Measurements from ENCODE around the gene MEF2A. TPM values are rescaled to one million over a fixed set of nuclear protein-coding genes. Genes with fewer than 3 reads are reported as not detected.

MEF2A gene
- total RNA-seq, 1 donor from 2014 or later: 25.5 TPM

DNA sequence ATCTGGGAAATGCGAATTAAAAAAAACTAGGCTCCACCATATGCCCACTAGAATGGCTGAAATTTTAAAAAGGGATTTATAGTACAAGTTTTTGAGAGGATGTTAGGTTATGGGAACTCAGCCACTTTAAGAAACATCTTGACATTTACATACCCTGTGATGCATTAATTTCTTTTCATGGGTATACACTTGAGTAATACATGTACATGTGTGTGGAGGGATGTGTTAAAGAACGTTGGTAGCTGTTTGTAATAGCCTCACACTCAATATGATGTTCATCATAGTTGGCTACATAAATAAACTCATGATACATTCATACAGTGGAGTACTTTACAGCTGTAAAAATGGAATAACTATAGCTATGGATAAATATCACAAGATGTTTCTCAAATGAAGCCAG is 40.9 kb downstream of the MEF2A start:
- ATAC-seq: no peak

DNA sequence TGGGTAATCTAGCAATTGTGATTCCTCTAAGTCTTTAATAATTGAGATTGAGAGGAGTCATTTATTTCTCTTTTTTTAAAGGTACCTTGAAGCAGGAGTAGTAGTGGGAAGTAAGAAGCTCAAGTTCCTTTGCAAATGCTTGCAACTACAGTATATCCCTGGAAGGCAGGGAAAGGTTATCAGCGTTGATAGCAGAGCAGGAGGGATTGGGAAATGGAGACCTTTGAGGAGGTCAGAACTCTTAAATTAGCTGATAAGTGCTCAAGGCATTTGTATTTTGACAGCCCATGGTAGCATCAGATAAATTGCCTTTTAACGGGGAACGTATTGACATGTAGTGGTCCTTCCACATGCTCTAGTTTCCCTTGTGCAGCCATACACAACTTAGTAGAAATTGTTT is 47.7 kb downstream of the MEF2A start:
- ATAC-seq: no peak

DNA sequence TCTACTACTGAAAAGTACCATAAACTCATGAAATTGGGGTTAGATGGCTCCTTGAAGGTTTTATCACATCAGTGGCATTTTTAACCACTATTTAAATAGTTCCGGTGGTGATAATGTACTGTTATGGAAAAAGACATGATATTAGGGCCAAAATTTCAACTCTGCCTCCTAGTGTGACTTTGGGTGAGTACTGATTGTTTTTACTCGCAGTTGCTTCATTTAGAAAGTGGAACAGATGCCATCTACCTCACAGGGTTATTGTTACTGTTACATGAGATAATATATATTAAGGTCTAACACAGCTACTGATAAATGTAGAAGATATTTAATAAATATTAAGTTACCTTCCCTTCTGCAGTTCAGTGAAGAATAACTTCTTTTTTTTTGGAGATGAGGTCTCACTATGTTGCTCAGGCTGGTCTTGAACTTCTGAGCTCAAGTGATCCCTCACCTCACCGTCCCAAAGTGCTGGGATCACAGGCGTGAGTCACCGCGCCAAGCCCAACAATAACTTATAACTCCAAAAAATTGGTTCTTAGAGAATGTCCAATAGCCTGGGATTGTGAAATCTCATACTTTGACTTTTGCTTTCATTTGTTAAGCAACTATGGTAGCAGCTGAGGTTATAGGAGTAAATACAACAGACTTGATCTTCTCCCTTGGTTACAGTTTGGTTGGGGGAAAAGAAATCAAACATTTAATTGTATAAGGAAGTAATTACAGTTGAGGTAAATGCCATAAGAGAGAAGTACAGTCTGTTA is 48.3 kb downstream of the MEF2A start:
- peak; percentile 49 for ATAC-seq

DNA sequence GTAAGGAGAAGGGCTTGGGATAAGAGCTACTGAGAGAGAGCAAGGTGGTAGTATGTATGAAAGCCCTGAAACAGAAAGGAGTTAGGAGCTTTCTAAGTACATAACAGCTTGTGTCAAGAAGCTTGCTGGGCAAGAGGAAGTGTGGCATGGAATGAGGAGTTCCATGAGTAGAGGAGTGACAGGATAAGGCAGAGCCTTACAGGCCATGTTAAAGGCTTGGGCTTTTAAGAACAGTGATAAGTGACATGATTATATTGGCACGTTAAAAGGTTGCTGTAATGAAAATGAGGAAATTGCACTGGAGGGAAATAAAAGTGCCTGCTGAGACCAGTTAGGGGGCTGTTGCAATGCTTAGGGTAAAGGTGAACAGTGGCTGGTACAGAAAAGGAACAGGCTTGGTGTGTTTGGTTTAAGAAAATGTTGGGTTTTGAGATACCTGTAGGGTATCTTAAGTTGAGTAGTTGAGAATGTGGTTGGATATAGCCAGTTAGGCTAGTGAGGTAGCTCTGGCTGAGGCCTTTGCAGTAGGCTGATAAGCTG is 49.0 kb downstream of the MEF2A start:
- ATAC-seq: peak; percentile 53

DNA sequence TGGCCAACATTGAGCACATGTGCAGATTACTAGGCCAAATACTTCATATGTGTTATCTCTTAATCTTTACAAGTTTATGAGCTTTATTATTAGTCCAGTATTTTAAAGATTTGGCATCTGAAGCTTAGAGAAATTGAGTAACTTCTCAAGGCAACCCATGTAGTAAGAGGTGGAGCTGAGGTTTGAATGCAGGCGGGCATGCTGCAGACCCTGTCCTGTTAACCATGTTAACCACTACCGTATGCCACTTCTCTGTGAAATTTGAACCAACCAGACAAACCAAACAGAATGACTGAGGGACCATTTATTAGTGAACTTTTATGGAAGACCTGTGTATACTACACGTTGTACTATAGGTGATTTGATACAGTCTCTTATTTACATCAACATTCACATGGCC is 49.7 kb downstream of the MEF2A start:
- ATAC-seq: no peak

DNA sequence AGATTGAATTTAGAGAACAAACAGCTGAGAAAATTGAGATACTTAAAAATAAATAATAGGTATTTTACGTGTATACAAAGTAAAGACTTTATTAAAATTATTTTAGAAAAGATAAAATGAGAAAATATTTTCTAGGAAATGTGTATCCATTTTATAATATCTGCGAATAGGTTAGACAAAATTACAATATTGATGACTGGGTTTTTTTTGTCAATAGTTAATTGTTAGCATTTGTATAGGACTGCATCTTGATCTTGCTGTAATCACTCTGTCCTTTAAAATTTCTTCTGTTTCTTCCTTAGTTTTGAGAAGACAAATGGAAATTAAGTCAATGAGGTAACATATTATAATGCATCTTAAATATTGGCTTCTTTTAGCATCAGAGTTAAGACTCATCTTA is 50.3 kb downstream of the MEF2A start:
- ATAC-seq: no peak

DNA sequence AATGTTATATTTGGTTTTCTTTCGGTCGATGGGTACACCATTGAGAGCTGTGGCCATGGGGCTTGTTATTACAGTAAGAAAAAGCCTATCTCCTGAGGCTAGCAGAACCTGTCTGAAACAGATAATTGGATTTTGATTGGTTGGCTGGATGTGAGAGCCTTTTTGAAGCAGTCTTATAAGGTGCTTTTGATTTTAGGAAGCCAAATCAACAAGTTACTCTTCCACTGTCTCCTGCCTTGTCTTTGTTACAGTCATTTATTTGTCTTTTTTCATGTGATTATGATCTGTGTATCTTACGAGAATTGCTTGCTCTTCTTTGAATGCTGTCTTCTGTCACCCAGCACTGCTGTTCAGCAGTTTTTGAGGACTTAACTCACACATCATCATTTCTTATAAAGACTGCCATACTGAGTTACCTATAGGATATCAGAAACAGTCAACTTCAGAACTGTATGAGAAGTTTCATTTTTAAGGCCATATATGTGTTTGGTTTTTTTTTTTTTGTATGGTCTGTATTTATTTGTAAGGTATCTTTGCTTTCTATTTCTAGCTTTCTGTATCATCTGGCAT is 51.1 kb downstream of the MEF2A start:
- ATAC-seq: no peak

DNA sequence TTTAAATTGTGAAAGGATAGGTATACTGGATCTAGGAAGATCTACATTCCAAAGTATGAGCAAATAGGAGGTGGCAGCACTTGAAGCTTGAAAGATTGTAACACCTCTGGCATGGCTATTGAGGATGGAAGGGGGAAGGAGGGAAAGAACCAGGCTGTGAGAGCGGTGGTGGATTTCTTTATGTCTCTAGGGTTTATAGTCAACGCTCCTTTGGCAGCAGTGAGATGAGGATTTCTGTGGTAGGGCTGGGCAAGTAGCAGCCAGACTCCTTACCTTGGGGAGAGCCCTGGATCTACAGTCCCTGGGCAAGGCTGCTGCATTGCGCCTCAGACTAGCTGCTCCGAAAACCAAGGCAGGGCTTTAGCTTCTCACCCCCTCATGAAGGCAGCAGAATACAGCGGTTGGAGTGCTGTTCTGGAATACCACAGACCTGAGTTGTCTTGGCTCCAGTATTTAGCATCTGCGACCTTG is 53.2 kb downstream of the MEF2A start:
- peak; percentile 72 for ATAC-seq

DNA sequence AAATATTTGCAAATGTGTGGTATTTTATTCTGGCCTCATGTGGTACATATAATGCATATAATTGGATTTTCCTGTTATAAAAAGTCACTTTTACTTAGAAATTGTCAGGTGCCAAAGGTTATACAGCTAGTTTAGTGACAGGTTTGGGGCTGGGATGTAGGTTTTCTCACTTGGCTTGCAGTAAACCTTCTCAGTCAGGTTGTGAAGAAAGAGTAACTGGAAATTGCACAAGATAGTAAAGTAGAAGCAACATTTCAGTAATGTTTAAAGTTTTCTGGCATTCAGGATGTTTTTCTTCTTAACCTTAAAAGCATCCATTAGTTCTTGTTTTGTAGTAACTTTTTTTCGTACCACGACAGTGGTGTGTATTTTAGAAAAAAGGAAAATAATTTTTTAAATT is 53.9 kb downstream of the MEF2A start:
- ATAC-seq: no peak

DNA sequence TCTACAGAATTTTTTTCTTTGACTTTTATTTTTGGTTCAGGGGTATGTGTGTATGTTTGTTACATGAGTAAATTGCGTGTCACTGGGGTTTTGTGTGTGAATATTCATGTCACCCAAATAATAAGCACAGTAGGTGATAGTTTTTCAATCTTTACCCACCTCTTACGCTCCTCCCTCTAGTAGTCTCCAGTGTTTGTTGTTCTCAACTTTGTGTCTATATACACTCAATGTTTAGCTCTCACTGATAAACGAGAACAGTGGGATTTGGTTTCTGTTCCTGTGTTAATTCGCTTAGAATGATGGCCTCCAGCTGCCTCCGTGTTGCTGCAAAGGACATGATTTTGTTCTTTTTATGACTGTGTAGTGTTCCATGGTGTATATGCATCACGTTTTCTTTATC is 54.4 kb downstream of the MEF2A start:
- no peak for ATAC-seq

DNA sequence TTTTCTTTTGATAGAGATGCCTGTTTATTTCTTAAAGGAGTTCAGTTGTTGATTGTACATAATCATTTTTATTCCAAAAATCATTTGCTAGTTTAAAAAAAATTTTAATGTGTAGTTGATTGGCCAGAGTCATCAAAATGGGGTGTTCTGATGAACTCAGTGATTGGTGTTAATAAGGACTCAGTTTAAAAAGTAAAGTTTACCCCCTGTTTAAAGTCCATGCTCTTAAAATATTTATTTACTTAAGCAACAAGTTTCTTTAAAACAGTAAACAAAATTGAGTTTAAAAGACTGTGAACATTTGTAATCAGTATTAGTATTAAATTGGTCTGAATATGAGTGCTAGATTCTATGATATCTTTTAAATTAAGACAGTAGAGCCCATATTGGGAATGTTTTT is 56.0 kb downstream of the MEF2A start:
- ATAC-seq: no peak

DNA sequence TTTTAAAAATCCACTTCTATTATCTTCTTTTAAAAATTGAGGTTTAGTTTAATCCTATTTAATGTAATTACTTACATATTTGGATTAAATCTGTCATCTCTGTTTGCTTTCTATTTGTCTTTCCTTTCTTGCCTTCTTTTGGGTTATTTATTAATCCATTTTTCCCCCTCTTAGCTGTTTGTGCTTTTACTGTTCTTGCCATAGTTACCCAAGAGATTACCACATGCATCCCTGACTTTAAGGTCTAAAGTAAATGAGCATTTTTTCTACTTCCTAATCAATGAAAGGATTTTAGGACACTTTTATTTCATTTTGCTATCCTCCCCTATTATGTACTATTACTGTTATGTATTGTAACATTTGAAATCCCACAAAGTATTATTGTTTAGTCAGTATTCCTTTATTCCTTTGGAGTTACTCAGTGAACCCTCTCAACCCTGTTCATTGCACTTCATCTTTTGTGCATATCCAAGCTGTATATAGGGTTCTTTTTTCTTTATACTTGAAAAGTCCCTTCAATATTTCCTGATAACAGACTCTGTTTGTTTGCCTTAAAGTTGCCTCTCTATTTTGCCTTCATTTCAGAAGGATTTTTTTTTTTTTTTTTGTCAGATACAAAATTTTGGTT is 62.7 kb downstream of the MEF2A start:
- ATAC-seq: no peak

DNA sequence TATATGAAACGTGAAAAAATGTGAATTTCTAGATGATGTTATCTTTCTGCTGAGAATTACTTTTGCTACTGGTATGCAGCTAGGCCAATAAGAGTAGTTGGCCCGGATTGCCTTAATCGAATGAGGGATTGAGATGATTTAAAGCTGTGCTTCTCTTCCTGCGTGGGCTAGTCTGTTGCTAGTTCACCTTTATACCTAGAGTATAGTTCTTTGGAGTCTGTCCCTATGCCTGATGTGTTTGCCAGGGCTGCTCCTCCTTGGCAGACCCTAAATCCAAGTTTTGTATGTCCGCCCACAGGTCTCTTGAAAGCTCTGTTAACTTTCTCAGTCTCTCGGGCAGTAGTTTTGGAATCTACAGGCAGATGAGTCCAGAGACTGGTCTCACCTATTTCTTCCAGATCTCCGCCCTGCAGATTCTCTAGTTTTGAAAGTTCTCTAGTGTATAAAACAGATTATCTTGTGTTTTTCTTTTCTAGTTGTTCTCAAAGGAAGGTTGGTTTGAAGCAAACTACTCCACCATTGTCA is 64.9 kb downstream of the MEF2A start:
- ATAC-seq: no peak

DNA sequence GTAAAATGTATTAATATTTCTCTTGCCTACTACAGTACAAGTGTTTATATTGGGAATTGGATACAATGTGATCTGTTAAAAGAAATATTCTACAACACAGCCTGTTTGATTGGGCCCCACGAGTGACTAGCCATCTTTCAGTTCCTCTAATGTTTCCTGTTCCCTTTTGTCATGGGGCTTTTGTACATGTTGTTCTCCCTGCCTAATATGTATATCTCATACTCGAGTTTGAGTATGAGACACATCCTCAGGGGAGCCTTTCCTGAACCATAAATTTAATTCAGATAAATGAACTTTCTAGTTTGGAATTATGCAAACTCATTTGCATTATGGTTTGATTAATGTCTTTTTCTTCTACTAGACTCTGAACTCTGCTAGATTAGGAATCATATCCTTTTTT is 65.5 kb downstream of the MEF2A start:
- peak; percentile 51 for ATAC-seq

DNA sequence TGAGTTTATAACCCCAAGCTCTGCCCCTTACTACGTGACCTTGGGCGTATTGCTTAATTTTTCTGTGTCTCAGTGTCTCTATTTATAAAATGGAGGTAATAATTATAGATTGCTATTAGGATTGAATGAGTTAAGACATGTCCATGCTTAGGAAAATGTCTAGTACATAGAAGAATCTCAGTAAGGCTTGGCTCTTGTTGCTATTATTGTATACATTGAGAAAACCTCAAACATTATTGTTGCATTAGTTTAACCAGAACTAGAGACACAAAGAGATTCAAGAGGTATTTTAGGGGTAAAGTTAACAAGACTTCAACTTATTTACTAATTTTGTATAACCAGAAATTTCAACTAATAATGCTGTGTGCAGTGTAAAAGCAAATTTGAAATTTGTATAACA is 66.7 kb downstream of the MEF2A start:
- ATAC-seq: no peak

DNA sequence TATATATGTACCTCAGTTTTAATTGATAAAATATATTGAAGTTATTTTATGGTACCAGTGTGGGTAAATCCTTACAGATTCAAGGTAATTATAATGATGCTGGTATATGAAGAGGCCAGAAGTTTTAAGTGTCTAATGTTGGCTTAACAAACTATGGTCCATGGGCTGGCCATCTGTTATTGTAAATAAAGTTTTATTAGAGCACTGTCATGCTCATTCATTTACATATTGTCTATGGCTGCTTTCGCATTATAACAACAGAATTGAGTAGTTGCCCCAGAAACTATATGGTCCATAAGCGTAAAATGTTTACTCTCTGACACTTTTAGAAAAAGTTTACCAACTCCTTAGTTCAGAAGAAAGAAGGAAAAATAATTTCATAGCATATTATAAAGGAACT is 67.9 kb downstream of the MEF2A start:
- ATAC-seq: no peak

DNA sequence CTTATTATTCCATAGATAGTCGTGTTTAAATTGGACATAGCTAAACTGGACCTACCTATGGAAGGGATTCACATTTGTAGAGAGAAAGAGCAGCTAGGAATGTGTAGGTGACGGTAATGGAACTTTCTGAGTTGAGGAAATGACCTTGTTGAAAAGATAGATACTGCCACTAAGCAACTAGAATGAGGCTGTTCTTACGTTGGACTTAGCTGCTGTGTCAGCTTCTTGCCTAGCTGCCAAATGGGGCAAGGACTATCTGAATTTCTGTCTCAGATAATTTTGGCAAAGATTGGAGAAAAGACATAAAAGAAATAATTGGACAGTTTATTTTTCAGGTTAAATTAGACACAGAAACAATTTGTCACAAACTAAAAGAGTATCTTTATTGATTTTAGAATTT is 68.8 kb downstream of the MEF2A start:
- ATAC-seq: no peak

DNA sequence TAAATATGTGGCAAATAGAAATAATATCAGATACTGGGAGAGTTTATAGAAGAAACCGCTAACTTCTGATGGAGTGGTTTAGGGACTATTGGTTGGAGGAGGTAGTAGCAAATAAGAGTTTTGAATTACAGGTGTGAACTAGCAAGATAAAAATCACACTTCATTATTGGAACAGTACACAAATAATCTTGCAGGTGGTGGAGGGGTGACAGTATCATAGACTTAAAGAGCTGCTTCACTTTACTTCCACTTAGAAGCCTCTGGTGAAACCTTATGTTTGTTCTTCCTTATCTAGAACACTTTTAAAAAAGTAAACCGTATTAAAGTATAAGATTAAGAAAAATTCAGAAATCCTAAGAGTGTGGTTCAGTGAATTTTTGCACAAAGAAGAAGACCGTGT is 69.4 kb downstream of the MEF2A start:
- ATAC-seq: no peak

DNA sequence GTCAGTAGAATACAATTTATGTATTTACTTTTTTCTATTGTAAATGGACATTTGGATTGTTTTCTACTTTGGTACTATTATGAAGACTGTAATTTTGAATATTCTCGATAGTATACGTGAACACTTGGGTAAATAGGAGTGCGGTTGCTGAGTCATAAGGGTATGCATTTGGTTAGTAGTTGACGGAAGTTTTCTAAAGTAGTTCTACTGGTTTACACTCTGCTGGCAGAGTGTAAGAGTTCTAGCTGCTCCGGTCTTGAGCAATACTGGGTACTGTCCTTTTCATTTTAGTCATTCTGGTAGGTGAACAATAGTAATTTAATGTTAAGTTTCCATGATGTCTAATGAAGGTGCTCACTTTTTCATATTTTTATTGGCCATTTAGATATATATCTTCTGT is 70.0 kb downstream of the MEF2A start:
- ATAC-seq: peak; percentile 99

DNA sequence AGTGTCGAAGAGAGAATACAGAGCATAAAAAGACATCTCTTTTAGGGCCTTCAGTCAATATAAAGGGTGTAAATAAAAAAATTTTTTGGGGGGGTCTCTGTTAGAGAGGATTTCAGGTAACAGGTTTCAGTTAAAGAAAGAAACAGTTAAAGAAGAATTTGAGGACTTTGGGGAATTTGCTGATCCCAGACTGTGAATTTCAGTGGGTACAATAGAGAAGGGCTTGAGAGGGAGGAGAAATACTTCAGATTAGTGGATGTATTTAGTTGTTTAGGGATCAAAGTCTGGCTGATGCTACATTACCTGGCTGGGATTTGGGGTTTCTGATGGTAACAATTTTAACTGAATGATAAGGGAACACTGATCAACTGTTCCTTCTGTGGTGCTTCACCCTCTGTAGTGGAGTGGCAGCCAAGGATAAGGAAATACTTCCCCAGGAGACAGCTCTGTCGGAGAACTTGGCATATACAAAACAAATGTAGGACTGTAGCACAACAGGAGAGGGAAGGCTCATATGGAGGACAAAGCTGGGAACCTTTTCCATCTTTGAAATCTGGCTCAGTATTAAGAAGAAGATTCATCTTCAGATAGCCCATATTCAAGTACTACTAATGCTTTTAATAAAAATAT is 79.2 kb downstream of the MEF2A start:
- ATAC-seq: no peak

DNA sequence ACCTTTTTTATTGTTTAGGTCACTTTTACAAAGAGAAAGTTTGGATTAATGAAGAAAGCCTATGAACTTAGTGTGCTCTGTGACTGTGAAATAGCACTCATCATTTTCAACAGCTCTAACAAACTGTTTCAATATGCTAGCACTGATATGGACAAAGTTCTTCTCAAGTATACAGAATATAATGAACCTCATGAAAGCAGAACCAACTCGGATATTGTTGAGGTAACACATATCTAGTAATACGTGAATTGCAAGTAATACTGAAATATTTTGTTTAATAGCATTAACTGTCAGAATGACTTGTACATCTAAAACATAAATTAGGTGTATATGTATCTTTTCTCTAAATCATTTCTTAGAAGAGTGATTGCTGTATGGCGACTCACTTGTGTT is 79.8 kb downstream of the MEF2A start:
- no peak for ATAC-seq

DNA sequence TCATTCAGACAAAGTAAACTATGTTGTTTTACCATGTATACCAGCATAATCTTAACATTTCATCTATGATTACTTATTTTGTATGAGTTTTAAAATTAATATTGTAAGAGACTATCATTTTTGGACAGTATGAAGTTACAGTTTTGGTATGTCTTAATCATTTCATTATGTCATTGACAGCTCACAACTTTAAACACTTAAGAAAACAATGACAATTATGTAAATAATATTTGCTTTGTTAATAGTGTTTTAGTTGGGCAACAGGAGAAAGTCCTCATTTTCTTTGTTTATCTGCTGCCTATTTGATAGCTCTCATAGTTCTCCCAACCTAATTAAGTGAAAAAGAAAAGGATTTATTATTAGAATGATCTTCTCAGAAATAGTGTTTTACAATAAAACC is 80.2 kb downstream of the MEF2A start:
- no peak for ATAC-seq
